Activated T-cell treated with anti-CD3 and anti-CD28 coated beads, Interleukin-2, amount 50 U/mL, for 48 hours (primary cell): ENCODE measurements around the gene ARMCX4.
"Not testable (repeated sequence)": the region's sequence is repeated elsewhere in the genome, so short reads cannot be mapped to it uniquely, and the experiment has no call there.

Experiments
- DNase-seq, 2 experiments: peaks; one replicate each; pipeline ENCODE4 v3.0.0-alpha.2; 2020

The ARMCX4 gene

GRCh38 chrX:101485212-101485949 lies at the start of gene ARMCX4:
ARMCX4 (plus strand) TSS chrX:101485456; CDS start chrX:101488590, 3,134 bp downstream.
- DNase-seq, result peak; percentile 35 to 53

GRCh38 chrX:101442085-101442484 lies 43.2 kb upstream of the ARMCX4 start:
- no peak for DNase-seq

GRCh38 chrX:101449279-101449678 lies 36.0 kb upstream of the ARMCX4 start:
- DNase-seq, result no peak

GRCh38 chrX:101450085-101450484 lies 35.2 kb upstream of the ARMCX4 start:
- no peak for DNase-seq

- DNase-seq, result no peak
Observed at GRCh38 chrX:101450961-101451360, 34.3 kb upstream of the ARMCX4 start.

- no peak for DNase-seq
Observed at GRCh38 chrX:101452056-101452455, 33.2 kb upstream of the ARMCX4 start.

- DNase-seq, result no peak
Observed at GRCh38 chrX:101460669-101461068, 24.6 kb upstream of the ARMCX4 start.

GRCh38 chrX:101462892-101463291 lies 22.4 kb upstream of the ARMCX4 start:
- no peak for DNase-seq

GRCh38 chrX:101478366-101478765 lies 6.9 kb upstream of the ARMCX4 start:
- DNase-seq, result no peak

GRCh38 chrX:101482296-101482695 lies 3.0 kb upstream of the ARMCX4 start:
- no peak for DNase-seq

- no peak for DNase-seq
Observed at GRCh38 chrX:101483705-101484104, 1.6 kb upstream of the ARMCX4 start.

- no peak for DNase-seq
Observed at GRCh38 chrX:101484135-101484534, 1.1 kb upstream of the ARMCX4 start.

GRCh38 chrX:101488796-101489195 lies 3.5 kb downstream of the ARMCX4 start:
- no peak for DNase-seq

GRCh38 chrX:101491943-101492342 lies 6.7 kb downstream of the ARMCX4 start:
- DNase-seq, result no peak

- no peak for DNase-seq
Observed at GRCh38 chrX:101493225-101493624, 8.0 kb downstream of the ARMCX4 start.

- not testable (repeated sequence) for DNase-seq
Observed at GRCh38 chrX:101502929-101503328, 17.7 kb downstream of the ARMCX4 start.

- no peak for DNase-seq
Observed at GRCh38 chrX:101507372-101507771, 22.1 kb downstream of the ARMCX4 start.

- no peak for DNase-seq
Observed at GRCh38 chrX:101507986-101508385, 22.7 kb downstream of the ARMCX4 start.

GRCh38 chrX:101530944-101531343 lies 45.7 kb downstream of the ARMCX4 start:
- DNase-seq, result no peak
